Activated CD4-positive, alpha-beta T cell treated with anti-CD3 and anti-CD28 coated beads, Interleukin-10, Interleukin-2, amounts not matched to agents 100 ng/mL and 50 ng/mL, durations not matched to agents 16 hours and 8 hours (primary cell): Measurements from ENCODE around the gene IPO9.

Experiments
- DNase-seq: peaks from one replicate; pipeline ENCODE4 v3.0.0-alpha.2; 2020

The IPO9 gene

DNA sequence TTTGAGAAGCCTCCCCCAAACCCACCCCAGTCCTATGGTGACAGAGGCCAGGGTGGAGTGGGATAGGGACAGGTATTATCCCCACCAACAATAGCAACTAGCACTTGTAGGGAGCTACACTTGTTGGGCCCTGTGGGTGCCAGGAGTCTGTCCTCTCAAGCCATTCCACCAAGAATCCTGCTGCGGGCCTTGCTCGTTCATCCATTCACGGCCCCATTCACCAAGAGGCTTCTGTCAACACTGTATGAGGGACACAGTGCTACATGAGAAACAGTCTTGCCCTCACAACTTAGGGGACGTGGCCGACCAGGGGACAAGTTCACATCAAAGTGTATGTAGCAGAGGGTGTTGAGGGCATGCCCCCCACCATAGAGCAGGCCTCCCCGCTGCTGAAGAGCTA lies 78.7 kb downstream of the IPO9 start:
- no peak for DNase-seq

GRCh38 chr1:201911826-201912571 lies 83.0 kb downstream of the IPO9 start:
- DNase-seq = no peak

DNA sequence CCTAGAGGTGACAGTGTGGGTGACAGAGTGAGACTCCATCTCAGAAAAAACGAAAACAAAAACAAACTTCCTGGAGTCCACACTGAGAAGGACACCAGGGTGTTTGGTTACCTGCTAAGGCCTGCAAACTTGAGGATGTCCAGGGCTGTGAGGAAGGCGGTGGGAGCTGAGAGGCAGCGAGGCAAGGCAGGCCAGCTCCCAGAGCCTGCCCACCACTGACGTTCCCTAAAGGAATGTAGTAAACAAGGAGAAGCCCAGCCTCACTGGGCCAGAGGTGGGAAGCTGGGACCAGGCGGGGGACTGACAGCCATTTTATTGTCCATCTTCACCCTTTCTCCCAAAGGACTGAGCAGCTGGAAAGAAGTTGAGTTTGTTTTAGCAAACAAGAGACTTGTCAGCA lies 83.9 kb downstream of the IPO9 start:
- no peak for DNase-seq

DNA sequence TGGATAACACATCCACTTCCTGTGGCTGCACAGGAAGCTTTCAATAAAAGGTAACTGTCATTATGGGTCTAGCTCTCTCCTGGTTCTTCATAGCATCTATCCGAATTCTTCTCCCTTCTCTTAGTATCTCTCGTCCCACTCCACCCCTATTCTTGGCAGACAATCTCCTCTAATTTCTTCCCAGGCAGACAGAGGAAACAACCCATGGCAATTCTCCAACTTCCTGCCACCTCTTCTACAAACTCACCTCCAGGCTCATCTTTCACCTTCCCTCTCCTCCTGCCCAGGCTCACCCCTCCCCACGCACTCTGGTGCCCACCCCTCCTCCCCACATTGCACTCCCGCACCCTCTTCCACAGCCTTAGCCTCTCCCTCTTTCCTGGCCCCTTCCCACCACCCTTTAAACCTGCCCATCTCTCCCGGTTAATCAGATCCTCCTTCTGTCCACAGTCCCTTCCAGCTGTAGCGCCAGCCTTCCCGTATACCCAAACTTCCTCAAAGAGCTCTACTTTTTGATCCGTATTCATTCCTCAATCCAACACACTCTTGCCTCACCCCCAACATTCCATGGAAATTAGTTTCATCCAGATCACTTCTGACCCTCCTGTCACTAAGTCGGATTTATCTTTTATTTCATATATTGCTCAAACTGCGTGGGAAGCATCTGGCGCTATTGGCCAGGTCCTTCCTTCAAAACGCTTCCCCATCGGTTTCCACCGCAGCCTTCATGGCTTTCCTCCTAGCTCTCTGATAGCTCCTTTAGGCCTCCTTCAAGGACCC lies 85.7 kb downstream of the IPO9 start:
- no peak for DNase-seq

GRCh38 chr1:201916649-201917249 lies 87.8 kb downstream of the IPO9 start:
- no peak for DNase-seq

- DNase-seq = no peak
Measured at GRCh38 chr1:201917362-201918033, 88.5 kb downstream of the IPO9 start.

DNA sequence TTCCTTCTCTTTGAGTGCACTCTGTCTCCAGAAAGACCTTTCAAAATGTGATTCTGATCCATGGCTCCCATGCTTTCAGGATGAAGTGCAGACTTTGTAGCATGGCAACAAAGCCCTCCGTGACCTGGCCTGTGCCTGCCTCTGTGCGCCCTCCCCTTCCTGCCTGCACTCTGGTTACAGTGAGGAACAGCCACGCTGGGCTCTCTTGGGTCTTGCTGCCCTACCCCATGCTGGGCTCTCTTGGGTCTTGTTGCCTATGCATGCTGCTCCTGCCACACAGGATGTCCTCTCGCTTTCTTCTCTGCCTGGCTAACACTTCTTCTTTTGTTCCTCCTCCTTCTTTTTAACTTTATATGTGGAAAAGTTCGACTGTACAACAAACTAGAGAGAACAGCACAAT lies 89.4 kb downstream of the IPO9 start:
- no peak for DNase-seq

GRCh38 chr1:201921952-201922558 lies 93.1 kb downstream of the IPO9 start:
- no peak for DNase-seq

- no peak for DNase-seq
Measured at GRCh38 chr1:201925301-201925567, 96.3 kb downstream of the IPO9 start.

DNA sequence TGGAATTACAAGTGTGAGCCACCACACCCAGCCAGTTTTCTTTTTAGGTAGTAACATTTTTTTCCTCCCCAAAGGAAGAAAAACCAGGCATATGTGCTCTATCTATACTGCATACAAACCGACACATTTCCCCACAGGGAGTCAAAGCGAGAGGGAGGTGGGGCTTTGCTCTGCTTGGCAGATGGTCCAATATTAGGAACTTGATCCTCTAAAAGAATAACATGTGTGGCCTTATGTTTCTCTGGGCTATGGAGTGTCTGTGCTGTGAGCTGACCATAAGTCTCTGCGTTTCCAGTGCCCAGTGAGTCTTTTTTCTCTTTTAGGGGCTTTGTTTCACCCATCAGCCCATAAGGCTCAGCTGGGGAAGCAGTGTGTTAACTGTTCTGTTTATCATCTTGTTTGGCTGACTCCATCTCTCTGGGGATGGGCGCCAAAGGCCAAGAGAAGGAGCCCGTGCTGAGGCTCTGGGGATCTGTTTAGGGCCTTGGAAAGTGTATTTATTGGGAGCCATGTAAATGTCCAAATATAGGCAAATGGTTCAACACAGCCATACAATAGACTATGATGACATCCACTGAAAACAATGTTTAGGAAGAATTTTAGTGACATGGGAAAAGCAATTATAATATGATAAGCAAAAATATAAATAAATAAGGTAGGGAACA lies 97.2 kb downstream of the IPO9 start:
- DNase-seq = no peak

GRCh38 chr1:201928266-201928665 lies 99.3 kb downstream of the IPO9 start:
- DNase-seq = no peak

GRCh38 chr1:201930137-201930536 lies 101.2 kb downstream of the IPO9 start:
- no peak for DNase-seq

GRCh38 chr1:201930803-201931202 lies 101.8 kb downstream of the IPO9 start:
- no peak for DNase-seq
